GM19395 (cell line): Measurements from ENCODE around the gene LRRC42.

Source experiments
- ATAC-seq: cut with Tn5 transposase; IDR thresholded peaks from one replicate; pipeline ENCODE4 v1.9.1; 2021; ENCODE audit warnings: mild to moderate bottlenecking, moderate library complexity; ENCODE audit not compliant: unreplicated experiment

The LRRC42 gene

DNA sequence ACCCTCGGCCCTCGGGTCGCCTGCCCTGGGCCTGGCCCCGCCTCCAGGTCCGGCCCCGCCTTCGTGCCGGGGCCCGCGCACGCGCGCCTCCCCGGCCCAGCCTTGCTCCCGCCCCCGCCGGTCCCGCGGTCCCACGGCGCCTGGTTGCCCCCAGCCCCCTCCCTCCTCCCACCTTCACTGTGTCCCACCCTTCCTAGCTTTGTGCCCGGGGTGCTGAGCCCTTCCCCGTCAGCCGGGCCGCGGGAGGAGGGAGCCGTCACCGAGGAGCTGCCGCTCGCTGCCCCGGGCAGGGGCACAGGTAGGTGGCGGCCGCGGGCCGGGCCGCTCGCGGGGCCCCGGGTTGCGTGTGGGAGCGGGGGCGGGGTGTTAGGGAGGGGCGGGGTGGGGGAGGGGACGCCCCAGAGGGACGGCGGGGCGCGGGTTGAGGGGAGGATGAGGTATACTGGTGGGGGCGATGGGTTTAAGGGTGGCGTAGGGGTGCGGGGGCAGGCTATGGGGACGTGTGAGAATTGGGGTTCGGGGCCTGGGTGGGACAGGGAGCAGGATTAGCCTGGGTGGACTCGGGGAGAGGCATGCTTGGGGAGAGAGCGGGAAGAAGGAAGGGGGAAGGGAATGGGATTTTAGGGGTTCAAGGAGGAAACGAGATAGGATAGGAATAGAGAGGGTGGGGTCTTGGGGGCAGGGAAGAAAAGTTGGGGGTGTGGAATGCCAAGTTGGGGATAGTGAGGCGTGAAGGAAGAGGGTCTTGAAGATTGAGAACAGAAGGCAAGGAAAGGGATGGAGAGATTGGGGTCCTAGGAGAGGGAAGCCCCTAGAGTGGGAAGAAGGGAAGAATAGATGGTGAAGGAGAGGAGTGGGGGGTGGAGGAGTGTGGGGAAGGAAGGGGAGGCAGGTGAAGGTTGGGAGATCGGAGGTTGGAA is at the start of gene LRRC42:
Gene LRRC42 (plus strand): TSS at position 99 of the 920 bp plus-strand sequence. CDS start 5,650 bp downstream, outside the sequence.
- ATAC-seq, result peak; percentile 71

DNA sequence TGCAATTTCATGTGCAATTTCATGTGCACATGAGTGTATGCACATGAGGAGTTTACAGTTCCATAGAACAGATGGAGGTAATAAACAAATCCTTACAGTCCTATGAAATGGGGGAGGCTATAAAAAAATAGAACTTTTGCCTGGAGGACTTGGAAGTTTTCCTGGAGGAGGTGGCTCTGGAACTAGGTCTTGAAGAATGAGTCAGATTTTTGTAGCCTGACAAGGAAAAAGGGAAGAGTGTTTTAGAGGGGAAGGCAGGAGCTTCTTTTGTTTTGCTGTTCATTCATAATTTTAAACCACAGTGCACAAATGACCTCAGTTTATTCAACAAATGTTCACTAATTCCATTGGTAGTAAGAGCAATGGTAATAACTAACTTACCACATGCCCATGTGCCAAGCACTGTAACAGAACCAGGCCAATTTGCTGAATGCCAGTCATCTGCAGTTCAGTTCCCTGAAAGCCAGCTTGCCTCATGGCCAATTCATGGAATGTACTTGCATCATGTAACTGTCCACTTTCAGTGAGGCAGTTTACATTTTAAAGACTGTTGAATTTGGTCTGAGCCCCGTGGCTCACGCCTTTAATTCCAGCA is 49.4 kb upstream of the LRRC42 start:
- ATAC-seq, result no peak

GRCh38 chr1:53899206-53899628 is 46.9 kb upstream of the LRRC42 start:
- no peak for ATAC-seq

- ATAC-seq, result no peak
Measured at GRCh38 chr1:53899708-53900107, 46.4 kb upstream of the LRRC42 start.

GRCh38 chr1:53902235-53903138 is 43.7 kb upstream of the LRRC42 start:
- ATAC-seq, result no peak

- no peak for ATAC-seq
Measured at GRCh38 chr1:53905509-53905908, 40.6 kb upstream of the LRRC42 start.

DNA sequence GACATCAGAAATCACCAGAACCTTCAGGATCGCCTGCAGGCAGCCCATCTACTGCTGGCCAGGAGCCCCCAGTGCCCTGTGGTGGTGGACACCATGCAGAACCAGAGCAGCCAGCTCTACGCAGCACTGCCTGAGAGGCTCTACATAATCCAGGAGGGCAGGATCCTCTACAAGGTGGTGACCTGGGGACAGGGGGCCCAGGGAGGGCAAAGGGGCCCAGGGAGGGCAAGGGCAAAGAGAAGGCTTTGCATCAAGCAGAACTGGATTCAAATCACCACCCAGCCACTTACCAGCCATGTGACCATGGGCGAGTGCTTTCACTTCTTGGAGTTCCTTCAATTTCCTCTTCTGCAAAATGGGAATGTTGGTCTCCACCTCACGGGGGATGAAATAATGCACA is 40.0 kb upstream of the LRRC42 start:
- ATAC-seq, result no peak

DNA sequence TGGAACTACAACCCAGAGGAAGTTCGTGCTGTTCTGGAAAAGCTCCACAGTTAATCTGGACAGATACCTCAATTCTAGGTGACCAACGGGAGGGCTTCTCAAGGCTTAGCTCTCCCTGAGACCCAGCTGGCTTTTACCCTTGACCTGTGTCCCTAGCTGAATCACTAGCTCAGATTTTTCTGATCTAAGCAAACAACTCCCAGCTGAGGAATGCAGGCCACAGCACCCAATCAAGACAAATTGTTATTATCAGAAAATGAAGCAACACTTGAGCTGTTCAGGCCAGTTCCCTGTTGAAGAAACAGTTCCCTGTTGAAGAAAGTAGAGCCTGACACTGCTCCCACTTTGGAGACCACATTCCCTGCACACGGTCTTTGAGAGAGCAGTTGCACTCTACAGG is 36.2 kb upstream of the LRRC42 start:
- ATAC-seq, result no peak

DNA sequence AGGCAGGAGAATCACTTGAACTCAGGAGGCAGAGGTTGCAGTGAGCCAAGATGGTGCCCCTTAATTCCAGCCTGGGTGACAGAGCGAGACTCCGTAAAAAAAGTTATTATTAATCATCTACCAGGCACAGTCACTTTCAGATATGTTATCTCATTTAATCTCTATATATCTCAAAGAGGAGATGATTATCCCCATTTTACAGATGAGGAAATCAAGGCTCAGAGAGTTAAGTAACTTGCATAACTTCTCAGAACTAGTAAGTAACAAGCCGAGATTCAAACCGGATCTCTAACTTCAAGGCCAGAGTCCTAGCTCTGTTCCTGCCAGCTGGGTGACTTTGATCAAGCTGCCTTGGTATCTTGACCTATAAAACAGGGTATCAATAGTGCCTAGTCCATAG is 34.7 kb upstream of the LRRC42 start:
- ATAC-seq, result no peak

DNA sequence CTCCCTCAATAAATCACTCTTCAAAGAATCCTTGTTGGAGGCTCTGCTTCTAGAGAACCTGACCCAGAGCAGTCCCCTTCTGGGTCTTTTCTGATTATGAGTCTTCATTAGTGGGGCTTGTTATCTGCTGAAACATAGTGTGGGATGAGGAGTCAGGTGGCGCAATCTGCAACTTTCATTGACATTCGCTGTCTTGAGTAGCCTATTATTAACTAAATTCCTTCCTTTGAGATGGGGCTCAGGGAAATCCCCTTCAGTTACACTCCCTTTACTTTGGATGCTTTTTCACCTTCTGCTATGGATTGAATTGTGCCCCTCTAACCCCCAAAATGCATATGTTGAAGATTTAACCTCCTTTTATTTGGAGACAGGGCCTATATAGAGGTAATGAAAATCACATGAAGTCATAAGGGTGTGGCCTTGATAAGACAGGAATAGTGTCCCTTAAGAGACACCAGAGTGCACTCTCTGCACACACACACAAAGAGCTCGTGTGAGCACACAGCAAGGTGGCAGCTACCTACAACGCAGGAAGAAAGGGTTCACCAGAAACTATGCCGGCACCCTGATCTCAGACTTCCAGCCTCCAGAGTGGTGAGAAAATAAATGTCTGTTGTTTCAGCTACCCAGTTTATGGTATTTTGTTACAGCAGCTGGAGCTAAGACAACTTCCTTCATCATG is 32.7 kb upstream of the LRRC42 start:
- ATAC-seq, result no peak

GRCh38 chr1:53918343-53918742 is 27.8 kb upstream of the LRRC42 start:
- no peak for ATAC-seq

DNA sequence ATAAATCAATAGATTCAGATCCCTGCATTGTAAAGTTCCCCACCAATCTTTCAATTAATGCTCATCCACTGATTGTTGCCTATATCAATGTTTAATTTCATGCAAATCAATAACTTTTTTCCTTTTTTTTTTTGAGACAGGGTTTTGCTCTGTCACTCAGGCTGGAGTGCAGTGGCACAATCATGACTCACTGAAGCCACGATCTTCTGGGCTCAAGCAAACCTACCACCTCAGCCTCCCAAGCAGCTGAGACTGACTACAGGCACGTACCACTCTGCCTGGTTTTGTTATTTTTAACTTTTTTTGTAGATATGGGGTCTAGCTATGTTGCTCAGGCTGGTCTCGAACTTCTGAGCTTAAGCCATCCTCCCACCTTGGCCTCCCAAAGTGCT is 26.5 kb upstream of the LRRC42 start:
- no peak for ATAC-seq

- no peak for ATAC-seq
Measured at GRCh38 chr1:53927376-53927881, 18.7 kb upstream of the LRRC42 start.

DNA sequence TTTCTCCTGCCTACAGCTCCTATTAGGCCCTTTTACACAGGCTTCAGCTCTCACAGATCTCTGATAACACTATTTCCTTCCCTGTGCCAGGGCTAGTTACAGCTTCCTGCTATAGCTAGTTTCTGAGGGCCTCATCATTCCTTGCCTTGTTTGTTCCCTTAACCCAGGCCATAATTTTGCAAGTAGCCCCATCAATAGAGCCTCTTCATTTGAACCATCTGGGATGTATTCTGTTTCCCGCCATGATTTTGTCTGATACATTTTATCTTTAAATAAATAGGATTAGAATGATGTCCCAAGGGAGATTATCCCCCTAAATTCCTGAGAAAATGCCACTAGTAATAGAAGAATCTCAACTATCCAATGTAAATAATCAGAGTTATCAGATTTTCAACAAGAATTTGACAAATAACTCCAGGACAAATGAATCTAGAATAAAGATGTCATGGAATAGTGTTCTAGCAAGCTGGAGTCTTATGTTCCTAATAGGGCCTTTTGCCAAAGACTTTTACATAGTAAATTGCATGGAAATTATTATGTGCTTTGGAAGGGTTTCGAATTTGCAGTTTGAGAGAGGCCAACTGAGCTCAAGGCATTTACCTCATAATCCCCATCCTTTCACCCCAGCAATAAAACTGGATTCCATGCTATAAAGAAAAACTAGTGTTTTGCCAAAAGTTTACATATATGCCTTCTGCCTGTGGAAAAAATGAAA is 16.7 kb upstream of the LRRC42 start:
- no peak for ATAC-seq

GRCh38 chr1:53930932-53931331 is 15.2 kb upstream of the LRRC42 start:
- no peak for ATAC-seq

- ATAC-seq, result no peak
Measured at GRCh38 chr1:53931523-53931922, 14.6 kb upstream of the LRRC42 start.

GRCh38 chr1:53934170-53934765 is 11.9 kb upstream of the LRRC42 start:
- ATAC-seq, result no peak

- no peak for ATAC-seq
Measured at GRCh38 chr1:53936430-53936829, 9.7 kb upstream of the LRRC42 start.

GRCh38 chr1:53938136-53938830 is 7.9 kb upstream of the LRRC42 start:
- no peak for ATAC-seq
